Effector memory CD8-positive, alpha-beta T cell (primary cell): ENCODE results near the gene ANO2.

ENCODE experiments used
- ATAC-seq: fragments of 150-1000 bp; cut with Tn5 transposase; replicated peaks from 2 replicates; pipeline ENCODE4 v1.10.0; 2021; ENCODE audit warnings: mild to moderate bottlenecking, moderate library complexity
- DNase-seq, 3 experiments: peaks; one replicate each; pipeline ENCODE4 v3.0.0; 2021
- H3K27ac Mint-ChIP-seq, 2 donors: one replicate each; pipeline ENCODE4 v1.8.0; 2022; ENCODE audit warnings: mild to moderate bottlenecking in 2 of 2, mixed read lengths in 2 of 2, moderate library complexity in 2 of 2
- H3K27me3 Mint-ChIP-seq, 2 donors: one replicate each; pipeline ENCODE4 v1.8.0; 2022; ENCODE audit warnings: mixed read lengths in 2 of 2
- H3K36me3 Mint-ChIP-seq: one replicate; pipeline ENCODE4 v1.8.0; 2022; ENCODE audit warnings: mild to moderate bottlenecking, moderate library complexity, mixed read lengths; ENCODE audit not compliant: insufficient read depth
- H3K4me1 Mint-ChIP-seq, 2 donors: one replicate each; pipeline ENCODE4 v1.8.0; 2022; ENCODE audit warnings: low read depth in 2 of 2, mixed read lengths in 2 of 2
- H3K4me3 Mint-ChIP-seq, 2 donors: one replicate each; pipeline ENCODE4 v1.8.0; 2022; ENCODE audit warnings: mild to moderate bottlenecking in 2 of 2, mixed read lengths in 2 of 2, moderate library complexity in 2 of 2
- H3K9me3 Mint-ChIP-seq, 2 donors: one replicate each; pipeline ENCODE4 v1.8.0; 2022; ENCODE audit warnings: mixed read lengths in 2 of 2

Gene ANO2

GRCh38 chr12:5621329-5621728 is 323.7 kb downstream of the ANO2 start:
- Mint-ChIP-seq H3K4me1 (no peaks in the 10 kb centered on the region), H3K4me3 (no peak overlapping the region), H3K36me3 (no peaks in the 10 kb centered on the region), H3K27ac (no peak overlapping the region), H3K27me3 (peaks cover 17 to 37% of the 10 kb centered on the region in 2 donors), H3K9me3 (no peaks in the 10 kb centered on the region)
- ATAC-seq (no peak), DNase-seq (no peak)

GRCh38 chr12:5620896-5621295 is 324.2 kb downstream of the ANO2 start:
- Mint-ChIP-seq H3K9me3 (no peaks in the 10 kb centered on the region), H3K27me3 (peaks cover 17 to 33% of the 10 kb centered on the region in 2 donors), H3K27ac (no peak overlapping the region), H3K36me3 (no peaks in the 10 kb centered on the region), H3K4me1 (no peaks in the 10 kb centered on the region), H3K4me3 (no peak overlapping the region)
- ATAC-seq (no peak), DNase-seq (no peak)

GRCh38 chr12:5619628-5620027 is 325.4 kb downstream of the ANO2 start:
- no peak for DNase-seq
- Mint-ChIP-seq H3K36me3 (no peaks in the 10 kb centered on the region), H3K4me3 (no peak overlapping the region), H3K4me1 (no peaks in the 10 kb centered on the region), H3K27me3 (peaks cover 11 to 26% of the 10 kb centered on the region in 2 donors), H3K27ac (no peak overlapping the region), H3K9me3 (no peaks in the 10 kb centered on the region)
- ATAC-seq, result no peak

GRCh38 chr12:5616854-5617253 is 328.2 kb downstream of the ANO2 start:
- DNase-seq, result no peak
- Mint-ChIP-seq H3K36me3 (no peaks in the 10 kb centered on the region), H3K27ac (no peak overlapping the region), H3K27me3 (peaks cover 15 to 29% of the 10 kb centered on the region in 2 donors), H3K4me3 (no peak overlapping the region), H3K4me1 (no peaks in the 10 kb centered on the region), H3K9me3 (no peaks in the 10 kb centered on the region)
- no peak for ATAC-seq

GRCh38 chr12:5615760-5616159 is 329.3 kb downstream of the ANO2 start:
- Mint-ChIP-seq H3K27me3 (peaks cover 5 to 18% of the 10 kb centered on the region in 2 donors), H3K27ac (no peak overlapping the region), H3K9me3 (no peaks in the 10 kb centered on the region), H3K4me3 (no peak overlapping the region), H3K36me3 (no peaks in the 10 kb centered on the region), H3K4me1 (no peaks in the 10 kb centered on the region)
- DNase-seq, result no peak
- no peak for ATAC-seq

GRCh38 chr12:5614256-5614655 is 330.8 kb downstream of the ANO2 start:
- peaks cover 5 to 15% of the 10 kb centered on the region in 2 donors for H3K27me3 Mint-ChIP-seq
- H3K4me1 Mint-ChIP-seq, result no peaks in the 10 kb centered on the region
- ATAC-seq, result no peak
- no peak for DNase-seq
- H3K36me3 Mint-ChIP-seq, result no peaks in the 10 kb centered on the region
- H3K9me3 Mint-ChIP-seq, result no peaks in the 10 kb centered on the region
- H3K4me3 Mint-ChIP-seq, result no peak overlapping the region
- no peak overlapping the region for H3K27ac Mint-ChIP-seq

- Mint-ChIP-seq H3K36me3 (no peaks in the 10 kb centered on the region), H3K4me3 (no peak overlapping the region), H3K4me1 (no peaks in the 10 kb centered on the region), H3K9me3 (no peaks in the 10 kb centered on the region), H3K27ac (no peak overlapping the region), H3K27me3 (peaks cover 5 to 15% of the 10 kb centered on the region in 2 donors)
- ATAC-seq (no peak), DNase-seq (no peak)
Observed at GRCh38 chr12:5612556-5613410, 332.3 kb downstream of the ANO2 start.

GRCh38 chr12:5611162-5611561 is 333.9 kb downstream of the ANO2 start:
- ATAC-seq, result no peak
- DNase-seq, result no peak
- Mint-ChIP-seq H3K36me3 (no peaks in the 10 kb centered on the region), H3K4me1 (no peaks in the 10 kb centered on the region), H3K9me3 (no peaks in the 10 kb centered on the region), H3K27ac (no peak overlapping the region), H3K27me3 (peaks cover 5 to 15% of the 10 kb centered on the region in 2 donors), H3K4me3 (no peak overlapping the region)

GRCh38 chr12:5599378-5599777 is 345.7 kb downstream of the ANO2 start:
- Mint-ChIP-seq H3K27me3 (peaks cover 0 to 17% of the 10 kb centered on the region in 2 donors), H3K9me3 (no peaks in the 10 kb centered on the region), H3K27ac (no peak overlapping the region), H3K4me1 (no peaks in the 10 kb centered on the region), H3K36me3 (no peaks in the 10 kb centered on the region), H3K4me3 (no peak overlapping the region)
- DNase-seq, result no peak
- ATAC-seq, result no peak

- H3K27ac Mint-ChIP-seq, result no peak overlapping the region
- no peak overlapping the region for H3K4me3 Mint-ChIP-seq
- peaks cover 16 to 18% of the 10 kb centered on the region in 2 donors for H3K27me3 Mint-ChIP-seq
- H3K9me3 Mint-ChIP-seq, result peaks cover 0 to 1% of the 10 kb centered on the region in 2 donors
- H3K4me1 Mint-ChIP-seq, result no peaks in the 10 kb centered on the region
- no peak for ATAC-seq
- H3K36me3 Mint-ChIP-seq, result no peaks in the 10 kb centered on the region
- no peak for DNase-seq
Observed at GRCh38 chr12:5593998-5594397, 351.1 kb downstream of the ANO2 start.

- H3K4me3 Mint-ChIP-seq, result no peak overlapping the region
- H3K9me3 Mint-ChIP-seq, result peaks cover 0 to 1% of the 10 kb centered on the region in 2 donors
- ATAC-seq (no peak), DNase-seq (no peak)
- no peaks in the 10 kb centered on the region for H3K4me1 Mint-ChIP-seq
- H3K27me3 Mint-ChIP-seq, result peaks cover 15 to 25% of the 10 kb centered on the region in 2 donors
- H3K36me3 Mint-ChIP-seq, result no peaks in the 10 kb centered on the region
- H3K27ac Mint-ChIP-seq, result no peak overlapping the region
Observed at GRCh38 chr12:5593086-5593485, 352.0 kb downstream of the ANO2 start.

- no peak for ATAC-seq
- DNase-seq, result no peak
- Mint-ChIP-seq H3K9me3 (peaks cover 0 to 1% of the 10 kb centered on the region in 2 donors), H3K4me3 (no peak overlapping the region), H3K36me3 (no peaks in the 10 kb centered on the region), H3K4me1 (no peaks in the 10 kb centered on the region), H3K27ac (no peak overlapping the region), H3K27me3 (peaks cover 16 to 31% of the 10 kb centered on the region in 2 donors)
Observed at GRCh38 chr12:5592310-5592709, 352.7 kb downstream of the ANO2 start.

GRCh38 chr12:5590316-5590715 is 354.7 kb downstream of the ANO2 start:
- H3K36me3 Mint-ChIP-seq, result no peaks in the 10 kb centered on the region
- H3K9me3 Mint-ChIP-seq, result peaks cover 0 to 1% of the 10 kb centered on the region in 2 donors
- peaks cover 13 to 31% of the 10 kb centered on the region in 2 donors for H3K27me3 Mint-ChIP-seq
- ATAC-seq (no peak), DNase-seq (no peak)
- no peak overlapping the region for H3K27ac Mint-ChIP-seq
- no peak overlapping the region for H3K4me3 Mint-ChIP-seq
- no peaks in the 10 kb centered on the region for H3K4me1 Mint-ChIP-seq

GRCh38 chr12:5589054-5589453 is 356.0 kb downstream of the ANO2 start:
- Mint-ChIP-seq H3K27me3 (peaks cover 20 to 31% of the 10 kb centered on the region in 2 donors), H3K36me3 (no peaks in the 10 kb centered on the region), H3K4me3 (no peak overlapping the region), H3K9me3 (peaks cover 0 to 1% of the 10 kb centered on the region in 2 donors), H3K4me1 (no peaks in the 10 kb centered on the region), H3K27ac (no peak overlapping the region)
- no peak for DNase-seq
- no peak for ATAC-seq
